Smooth muscle cell (in vitro differentiated cells): Measurements from ENCODE around the gene PMPCA. TPM values are rescaled to one million over a fixed set of nuclear protein-coding genes. Genes with fewer than 3 reads are reported as not detected.

Experiments used
- DNase-seq: peaks from one replicate; lab custom pipeline; 2025; ENCODE audit not compliant: unreplicated experiment; lab: John Stamatoyannopoulos, UW
- H2AFZ ChIP-seq: fragments of 200-600 bp; sonication (generic); 2 replicates; pipeline ENCODE4 v1.6.0; 2016; ENCODE audit warnings: antibody characterized with exemption, low read depth, mild to moderate bottlenecking
- H3F3A ChIP-seq: fragments of 200-600 bp; sonication (generic); 2 replicates; pipeline ENCODE4 v1.6.0; 2017; ENCODE audit warnings: antibody characterized with exemption, low read depth
- H3K27ac ChIP-seq: fragments of 200-600 bp; sonication (generic); 2 replicates; pipeline ENCODE4 v1.5.1; 2016; ENCODE audit warnings: low read depth, mild to moderate bottlenecking
- H3K27me3 ChIP-seq: fragments of 200-600 bp; sonication (generic); 2 replicates; pipeline ENCODE4 v1.6.1; 2016; ENCODE audit warnings: low read depth, mild to moderate bottlenecking
- H3K36me3 ChIP-seq: fragments of 200-600 bp; sonication (generic); 2 replicates; pipeline ENCODE4 v1.5.1; 2016; ENCODE audit warnings: low read depth
- H3K4me1 ChIP-seq: fragments of 200-600 bp; sonication (generic); 2 replicates; pipeline ENCODE4 v1.5.1; 2016; ENCODE audit warnings: low read depth
- H3K4me2 ChIP-seq: fragments of 200-600 bp; sonication (generic); 2 replicates; pipeline ENCODE4 v1.6.0; 2016; ENCODE audit warnings: mild to moderate bottlenecking
- H3K4me3 ChIP-seq: fragments of 200-600 bp; sonication (generic); 2 replicates; pipeline ENCODE4 v1.5.1; 2016; ENCODE audit warnings: mild to moderate bottlenecking
- H3K79me2 ChIP-seq: fragments of 200-600 bp; sonication (generic); 2 replicates; pipeline ENCODE4 v1.6.0; 2016; ENCODE audit warnings: low read depth, mild to moderate bottlenecking
- H3K9ac ChIP-seq: fragments of 200-600 bp; sonication (generic); 2 replicates; pipeline ENCODE4 v1.6.0; 2016; ENCODE audit warnings: low read depth
- H3K9me3 ChIP-seq: fragments of 200-600 bp; sonication (generic); replicated peaks from 2 replicates; pipeline ENCODE4 v1.5.1; 2016; ENCODE audit warnings: low read depth
- H4K20me1 ChIP-seq: fragments of 200-600 bp; sonication (generic); 2 replicates; pipeline ENCODE4 v1.6.0; 2016; ENCODE audit warnings: low read depth
- WGBS: methylation state at CpG from one replicate; pipeline ENCODE4 v1.1.7; 2016; ENCODE audit warnings: low lambda C conversion rate; 5-methylcytosine and 5-hydroxymethylcytosine counted together
- polyA plus RNA-seq: library from polyadenylated mRNA; unstranded; fragments of >200 nt; fragmentation: Nextera tagmentation; extraction: Ambion mirVana; gene quantifications from 2 replicates; pipeline ENCODE4 v1.2.1, GENCODE V29; 2016
- total RNA-seq: library from RNA; depleted of rRNA; stranded (reverse); fragments of >200 nt; gene quantifications from 2 replicates; pipeline ENCODE4 v1.2.3, GENCODE V29; 2014
- TF ChIP-seq, protein P1 (sequence below): fragments of 200-600 bp; sonication (generic); IDR thresholded peaks from 2 replicates; pipeline ENCODE4 v1.5.1; 2017; ENCODE audit warnings: borderline replicate concordance, mild to moderate bottlenecking, antibody characterized with exemption; ENCODE audit not compliant: insufficient read depth, poor library complexity, severe bottlenecking

PMPCA gene
- total and polyA plus RNA-seq, 2 experiments from 2014 or later, result 39.8 to 73.0 TPM

DNA sequence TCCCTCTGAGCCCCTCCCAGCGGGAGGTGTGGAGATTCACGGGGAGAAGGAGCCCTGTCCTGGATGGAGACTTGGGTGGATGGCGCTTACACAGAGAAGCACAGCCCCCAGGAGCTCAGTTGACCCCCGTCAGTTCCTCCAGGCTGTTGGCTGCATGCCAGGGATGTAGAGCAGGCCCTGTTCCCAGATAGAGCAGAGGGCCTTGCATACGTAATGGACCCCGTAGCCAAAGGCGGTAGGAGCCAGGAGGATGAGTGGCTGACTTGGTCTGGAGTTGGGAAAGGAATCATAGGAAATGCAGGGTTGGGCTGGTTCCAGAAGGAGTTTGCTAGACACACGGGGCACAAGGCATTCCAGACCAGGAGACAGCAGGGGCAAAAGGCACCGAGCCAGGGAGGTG is 2.5 kb downstream of the PMPCA start:
- Histone ChIP-seq H2AFZ (no peak overlapping the region), H3K79me2 (peaks cover 52% of the 10 kb centered on the region), H3K4me2 (no peak overlapping the region), H3K9me3 (no peaks in the 10 kb centered on the region), H3K36me3 (peaks cover 3% of the 10 kb centered on the region), H4K20me1 (peaks cover 39% of the 10 kb centered on the region), H3K4me3 (no peak overlapping the region), H3K9ac (no peak overlapping the region), H3K27me3 (no peaks in the 10 kb centered on the region), H3K4me1 (peaks cover 17% of the 10 kb centered on the region), H3F3A (no peaks in the 10 kb centered on the region), H3K27ac (no peak overlapping the region)
- DNase-seq, result no peak
- TF ChIP-seq, protein P1, sequence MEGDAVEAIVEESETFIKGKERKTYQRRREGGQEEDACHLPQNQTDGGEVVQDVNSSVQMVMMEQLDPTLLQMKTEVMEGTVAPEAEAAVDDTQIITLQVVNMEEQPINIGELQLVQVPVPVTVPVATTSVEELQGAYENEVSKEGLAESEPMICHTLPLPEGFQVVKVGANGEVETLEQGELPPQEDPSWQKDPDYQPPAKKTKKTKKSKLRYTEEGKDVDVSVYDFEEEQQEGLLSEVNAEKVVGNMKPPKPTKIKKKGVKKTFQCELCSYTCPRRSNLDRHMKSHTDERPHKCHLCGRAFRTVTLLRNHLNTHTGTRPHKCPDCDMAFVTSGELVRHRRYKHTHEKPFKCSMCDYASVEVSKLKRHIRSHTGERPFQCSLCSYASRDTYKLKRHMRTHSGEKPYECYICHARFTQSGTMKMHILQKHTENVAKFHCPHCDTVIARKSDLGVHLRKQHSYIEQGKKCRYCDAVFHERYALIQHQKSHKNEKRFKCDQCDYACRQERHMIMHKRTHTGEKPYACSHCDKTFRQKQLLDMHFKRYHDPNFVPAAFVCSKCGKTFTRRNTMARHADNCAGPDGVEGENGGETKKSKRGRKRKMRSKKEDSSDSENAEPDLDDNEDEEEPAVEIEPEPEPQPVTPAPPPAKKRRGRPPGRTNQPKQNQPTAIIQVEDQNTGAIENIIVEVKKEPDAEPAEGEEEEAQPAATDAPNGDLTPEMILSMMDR, result no peak
- 95% methylated on average over 8 of the region's 9 CpGs for WGBS

DNA sequence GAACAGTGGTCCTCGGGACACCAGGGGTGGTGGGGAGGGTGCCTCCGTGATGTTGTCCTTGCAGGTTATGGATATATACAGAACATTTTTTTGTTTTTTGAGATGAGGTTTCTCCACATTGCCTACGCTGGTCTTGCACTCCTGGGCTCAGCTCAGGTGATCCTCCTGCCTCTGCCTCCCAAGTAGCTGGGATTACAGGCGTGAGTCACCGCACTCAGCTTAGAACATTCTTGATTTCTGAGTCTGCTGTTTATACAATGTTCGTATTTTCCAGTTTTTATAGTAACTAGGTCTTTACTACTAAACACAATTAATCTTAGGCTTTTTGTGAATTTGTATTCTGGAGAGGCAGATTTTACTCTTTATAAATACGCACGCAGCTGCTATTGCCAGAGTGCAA is 6.0 kb downstream of the PMPCA start:
- H3K36me3 ChIP-seq, result peaks cover 3% of the 10 kb centered on the region
- DNase-seq, result no peak

DNA sequence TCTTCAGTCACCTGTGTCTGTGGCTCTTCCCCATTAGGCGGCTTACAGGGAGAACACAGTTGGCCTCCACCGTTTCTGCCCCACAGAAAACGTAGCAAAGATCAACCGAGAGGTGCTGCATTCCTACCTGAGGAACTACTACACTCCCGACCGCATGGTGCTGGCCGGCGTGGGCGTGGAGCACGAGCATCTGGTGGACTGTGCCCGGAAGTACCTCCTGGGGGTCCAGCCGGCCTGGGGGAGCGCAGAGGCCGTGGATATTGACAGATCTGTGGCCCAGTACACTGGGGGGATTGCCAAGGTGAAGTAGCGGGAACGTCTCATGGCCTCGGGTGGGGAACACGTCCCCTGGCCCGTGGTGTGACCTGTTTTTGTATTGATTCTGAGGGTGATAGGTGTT is 6.5 kb downstream of the PMPCA start:
- Histone ChIP-seq H3K79me2 (peaks cover 21% of the 10 kb centered on the region), H4K20me1 (peaks cover 21% of the 10 kb centered on the region), H3K27me3 (no peaks in the 10 kb centered on the region), H2AFZ (no peak overlapping the region), H3K27ac (no peak overlapping the region), H3F3A (no peaks in the 10 kb centered on the region), H3K9me3 (no peaks in the 10 kb centered on the region), H3K36me3 (peaks cover 3% of the 10 kb centered on the region), H3K4me2 (no peak overlapping the region), H3K4me3 (no peak overlapping the region), H3K4me1 (no peaks in the 10 kb centered on the region), H3K9ac (no peak overlapping the region)
- TF ChIP-seq, protein P1, result no peak
- no peak for DNase-seq
- WGBS, result 99% methylated on average over 19 of the region's 19 CpGs

More for the DNA sequence above, 6.0 kb downstream of the PMPCA start:
- Histone ChIP-seq H3K79me2 (peaks cover 26% of the 10 kb centered on the region), H3K4me2 (no peak overlapping the region), H2AFZ (no peak overlapping the region), H3K27me3 (no peaks in the 10 kb centered on the region), H3F3A (no peaks in the 10 kb centered on the region), H3K4me3 (no peak overlapping the region), H3K9me3 (no peaks in the 10 kb centered on the region), H4K20me1 (peaks cover 26% of the 10 kb centered on the region), H3K9ac (no peak overlapping the region), H3K27ac (no peak overlapping the region), H3K4me1 (peaks cover 2% of the 10 kb centered on the region)
- 94% methylated on average over 8 of the region's 8 CpGs for WGBS
- TF ChIP-seq, protein P1, result no peak
